Dermis microvascular lymphatic vessel endothelial cell (primary cell): ENCODE results near the gene IQSEC3. TPM values are rescaled to one million over a fixed set of nuclear protein-coding genes. Genes with fewer than 3 reads are reported as not detected.

ENCODE experiments used
- total RNA-seq: library from RNA; depleted of rRNA; stranded (reverse); fragments of >200 nt; gene quantifications from 2 replicates; pipeline ENCODE4 v1.2.1, GENCODE V29; 2014

Gene IQSEC3
- total RNA-seq, 1 donor from 2014 or later, result 0.13 TPM

Other genes with a start within 250 kb of the IQSEC3 start
- gene SLC6A12, start 147.4 kb downstream of the IQSEC3 start, total RNA-seq, result 0.13 TPM in 2 replicates
- gene SLC6A13, start 196.1 kb downstream of the IQSEC3 start, total RNA-seq, result 0.13 TPM in 1 of 2 replicates, not detected in the other